Stimulated activated CD4-positive, alpha-beta T cell treated with anti-CD3 and anti-CD28 coated beads, Interleukin-12 subunit alpha, Interleukin-12 subunit beta, amount 100 ng/mL, for 24 hours (primary cell): ENCODE results near the gene CRTAC1.
"Not testable (repeated sequence)": the region's sequence is repeated elsewhere in the genome, so short reads cannot be mapped to it uniquely, and the experiment has no call there.

ENCODE experiments used
- DNase-seq, 2 experiments: peaks; one replicate each; pipeline ENCODE4 v3.0.0-alpha.2; 2020; ENCODE audit warnings: low read depth in 2 of 2

The CRTAC1 gene

DNA sequence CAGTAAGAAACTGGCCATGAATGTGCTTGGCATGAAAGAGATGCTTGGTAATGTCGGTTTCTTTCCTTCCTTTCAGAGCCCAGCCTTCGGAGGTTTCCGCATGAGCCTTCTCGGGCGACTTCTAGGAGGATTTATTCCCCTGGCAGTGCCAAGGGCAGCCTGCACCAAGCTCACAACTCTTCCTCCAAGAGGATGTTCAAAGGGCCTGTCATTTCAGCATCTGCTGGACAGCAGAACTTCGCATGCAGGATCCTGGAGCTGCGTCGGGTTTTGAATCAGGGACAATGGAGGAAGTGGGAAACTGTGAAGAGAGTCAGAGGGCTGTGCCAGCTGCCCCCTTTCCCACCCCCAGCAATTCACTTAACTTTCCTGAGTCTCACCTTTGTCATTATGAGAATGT, 159.4 kb downstream of the CRTAC1 start:
- DNase-seq = no peak

DNA sequence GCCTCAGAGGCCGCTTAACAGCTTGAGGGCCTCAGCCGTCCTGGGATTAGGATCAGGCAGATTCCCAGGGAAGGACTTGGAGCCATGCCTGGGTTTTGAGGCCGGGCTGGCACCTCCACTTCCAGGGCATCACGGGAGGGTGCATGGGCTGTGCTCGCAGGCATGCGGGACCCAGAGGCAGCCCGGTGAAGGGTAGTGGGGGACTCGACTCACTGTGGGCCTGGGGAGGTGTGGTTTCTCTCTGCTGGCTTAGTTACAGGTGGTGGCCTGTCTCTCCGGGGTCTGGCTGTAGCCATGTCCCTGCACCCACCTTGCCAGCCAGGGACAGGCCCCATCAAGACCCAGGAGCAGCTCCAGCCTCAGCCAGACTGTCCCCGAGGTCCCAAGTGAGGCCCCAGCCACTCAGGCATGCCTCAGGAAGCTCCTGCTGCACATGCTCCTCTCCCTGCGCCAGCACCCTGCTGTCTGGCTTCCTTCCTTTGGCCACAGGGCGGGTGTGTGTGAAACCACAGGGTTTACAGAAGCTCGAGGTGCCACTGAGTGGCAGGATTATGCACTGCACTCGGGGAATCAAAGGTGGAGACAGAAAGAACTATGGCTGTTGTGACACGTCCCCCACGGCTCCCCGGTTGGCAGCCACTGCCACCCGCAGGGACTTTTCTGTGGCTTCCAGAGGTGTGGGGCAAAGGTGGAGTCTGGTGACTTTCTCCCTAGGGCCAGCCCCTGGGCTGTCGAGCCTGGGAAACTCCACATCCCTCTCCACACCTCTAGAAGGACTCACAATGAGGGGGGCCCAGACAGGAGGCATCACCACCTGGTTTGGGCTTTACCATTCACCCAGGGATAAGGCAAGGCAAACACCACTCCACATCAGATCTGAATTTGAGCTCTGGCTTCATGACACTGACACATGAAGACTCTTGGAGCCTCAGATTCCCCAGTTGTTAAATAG, 161.1 kb downstream of the CRTAC1 start:
- peak; percentile 67 to 78 for DNase-seq

DNA sequence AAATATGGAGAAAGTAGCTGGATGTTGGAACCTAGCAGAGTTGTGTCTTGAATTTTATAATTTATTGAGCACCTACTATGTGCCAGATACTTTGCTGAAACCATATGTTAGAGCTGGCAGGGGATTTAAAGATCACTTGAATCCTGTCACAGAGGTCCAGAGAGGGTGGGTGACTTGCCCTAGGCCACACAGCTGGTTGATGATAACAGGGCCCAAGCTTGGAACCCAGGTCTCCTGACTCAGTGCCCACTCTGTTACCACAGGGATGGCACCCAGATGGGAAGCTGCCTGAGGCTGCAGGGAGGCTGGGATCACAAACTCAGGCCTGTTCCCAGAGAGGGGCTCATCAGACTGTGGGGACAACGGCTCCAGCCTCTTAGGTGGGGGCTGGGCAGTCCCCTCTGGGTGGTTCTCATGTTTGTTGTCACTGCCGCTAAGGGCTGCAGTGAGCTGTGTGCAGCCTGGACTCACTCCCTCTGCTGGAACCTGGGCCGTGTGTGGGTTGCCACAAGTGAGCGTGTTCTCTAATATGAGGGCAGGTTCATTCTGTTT, 162.2 kb downstream of the CRTAC1 start:
- DNase-seq = no peak

DNA sequence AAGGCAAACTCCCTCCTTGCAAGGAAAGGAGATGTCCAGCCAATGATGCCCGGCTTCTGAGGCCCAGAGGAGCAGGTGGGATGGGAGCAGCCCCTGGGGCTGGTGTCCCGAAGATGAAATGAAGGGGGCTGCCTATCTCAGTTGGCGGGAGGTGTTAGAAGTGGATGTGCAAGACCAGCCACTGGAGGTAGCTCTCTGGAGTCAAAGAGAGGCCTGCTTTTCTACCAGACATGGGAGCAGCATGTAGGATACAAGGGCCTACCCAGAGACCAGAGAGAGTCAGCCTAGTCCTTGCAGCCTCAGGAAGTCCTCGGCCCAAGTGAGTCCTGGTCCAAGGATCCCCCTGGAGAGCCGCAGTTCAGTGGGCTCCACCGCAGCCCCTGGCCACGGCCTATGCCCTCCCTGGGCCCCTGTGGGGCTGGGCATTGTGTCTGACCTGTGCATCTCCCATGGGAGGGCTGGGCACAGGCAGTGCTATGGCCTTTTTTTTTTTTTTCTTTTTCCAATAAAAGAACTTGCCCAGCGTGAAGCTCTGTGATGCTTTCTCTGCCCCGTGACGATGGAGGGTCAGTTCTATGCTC, 163.1 kb downstream of the CRTAC1 start:
- DNase-seq = no peak

DNA sequence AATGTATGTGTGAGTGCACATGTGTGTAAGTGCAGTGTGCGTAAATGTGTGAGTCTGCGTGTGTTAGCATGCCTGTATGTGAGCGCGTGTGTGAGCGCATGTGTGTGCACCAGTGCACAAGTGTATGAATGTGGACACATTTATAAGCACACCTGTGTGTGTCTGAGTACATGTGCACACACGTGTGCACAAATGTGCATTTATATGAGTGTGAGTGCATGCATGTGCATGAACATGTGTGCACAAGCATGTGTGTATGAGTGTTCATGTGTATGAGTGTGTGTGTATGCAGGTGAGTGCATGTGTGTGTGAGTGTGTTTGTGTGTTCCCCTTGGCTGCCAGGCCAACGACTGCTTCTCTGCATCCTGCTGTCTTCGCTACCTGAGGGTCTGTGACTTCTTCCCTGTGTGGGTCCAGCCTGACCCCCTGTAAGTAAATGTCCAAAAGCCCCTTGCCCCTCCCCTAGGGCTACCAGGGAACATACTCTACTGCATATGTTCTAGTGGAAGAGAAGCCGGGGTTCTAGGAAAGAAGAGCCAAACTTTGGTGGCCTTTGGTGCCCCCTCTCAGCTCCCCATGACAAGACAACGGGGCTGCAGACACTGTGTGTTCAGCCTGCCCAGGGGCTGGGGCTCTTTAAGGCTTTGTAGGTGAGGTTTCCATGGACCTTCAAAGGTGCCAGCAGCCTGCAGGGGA, 163.7 kb downstream of the CRTAC1 start:
- DNase-seq = no peak

DNA sequence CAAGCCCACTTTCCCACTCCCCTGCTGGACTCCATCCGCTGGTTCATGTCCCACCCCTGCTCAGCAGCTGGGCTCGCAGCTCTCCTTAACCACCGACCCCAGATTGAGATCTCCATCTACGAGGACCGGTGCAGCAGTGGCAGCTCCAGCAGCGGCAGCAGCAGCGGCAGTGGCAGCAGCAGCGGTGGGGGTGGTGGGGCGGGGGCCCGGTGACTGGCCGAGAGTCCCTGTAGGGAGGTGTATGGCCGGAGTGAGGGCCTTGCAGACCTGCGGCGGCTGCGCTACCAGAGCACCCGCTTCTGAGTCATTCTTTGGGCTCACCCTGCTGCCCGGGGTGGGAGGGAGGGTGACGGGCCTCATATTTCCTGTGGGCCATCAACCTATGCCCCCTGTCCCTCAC, 164.9 kb downstream of the CRTAC1 start:
- DNase-seq = no peak

DNA sequence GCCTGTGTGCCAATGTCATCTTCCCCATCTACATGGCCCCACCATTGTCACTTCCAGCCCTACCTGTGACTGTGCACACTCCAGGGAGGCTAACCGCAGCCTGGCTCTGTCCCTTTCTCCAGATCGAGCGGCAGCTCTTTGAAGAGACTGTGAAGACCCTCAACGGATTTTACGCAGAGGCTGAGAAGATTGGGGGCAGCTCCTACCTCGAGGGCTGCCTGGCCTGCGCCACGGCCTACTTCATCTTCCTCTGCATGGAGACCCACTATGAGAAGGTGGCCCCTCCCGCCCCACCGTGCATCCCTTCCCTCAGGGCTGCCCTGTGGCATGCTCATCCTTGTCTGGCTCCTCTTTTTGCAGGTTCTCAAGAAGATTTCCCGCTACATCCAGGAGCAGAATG, 166.6 kb downstream of the CRTAC1 start:
- DNase-seq = no peak

DNA sequence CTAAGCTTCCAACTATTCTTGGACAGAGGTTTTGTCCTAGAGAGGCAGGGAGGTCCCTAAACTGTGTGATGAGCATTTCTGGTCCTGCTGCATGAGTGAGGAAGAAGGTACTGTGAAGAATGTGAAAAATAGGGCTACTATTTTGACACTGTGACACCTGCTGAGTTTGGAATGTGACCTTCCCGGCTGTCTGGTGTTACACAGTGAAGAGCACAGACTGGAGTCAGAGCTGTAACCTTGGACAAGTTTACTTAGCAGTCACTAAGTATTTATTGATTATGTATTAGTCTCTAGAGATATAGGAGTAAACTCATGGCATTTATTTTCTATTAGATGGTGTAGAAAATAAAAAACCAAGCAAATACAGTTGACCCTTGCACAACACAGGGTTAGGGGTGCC, 168.5 kb downstream of the CRTAC1 start:
- DNase-seq = no peak

DNA sequence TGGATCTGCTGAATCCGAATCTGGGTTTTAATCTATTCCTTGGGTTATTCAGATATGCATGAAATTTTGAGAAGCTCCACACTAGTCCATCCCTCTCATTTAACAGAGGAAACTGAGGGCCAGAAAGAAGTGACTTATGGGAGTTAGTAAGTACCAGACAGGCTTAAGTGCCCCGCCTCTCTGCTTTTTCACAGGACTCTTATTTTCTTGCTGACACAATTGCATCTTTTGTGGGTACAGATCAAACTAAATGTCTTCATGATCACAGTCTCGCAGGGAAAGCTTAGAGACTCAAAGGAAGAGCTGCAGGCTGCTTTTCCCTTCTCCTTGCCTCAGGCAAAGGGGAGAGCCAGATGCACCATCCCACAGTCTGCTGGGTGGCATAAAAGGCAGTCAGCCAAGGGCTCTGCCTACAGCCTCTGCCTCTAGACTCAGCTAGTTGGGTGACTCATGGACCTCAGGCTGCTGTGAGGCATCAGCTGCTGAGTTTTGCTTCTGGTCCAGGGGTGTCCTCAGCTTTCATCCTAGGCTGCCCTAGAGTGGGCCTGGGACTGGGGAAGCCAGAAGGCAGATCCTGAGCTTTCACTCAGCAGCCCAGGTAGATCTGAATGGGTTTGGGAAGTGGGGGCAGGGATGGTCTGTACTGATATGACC, 169.2 kb downstream of the CRTAC1 start:
- DNase-seq = no peak

DNA sequence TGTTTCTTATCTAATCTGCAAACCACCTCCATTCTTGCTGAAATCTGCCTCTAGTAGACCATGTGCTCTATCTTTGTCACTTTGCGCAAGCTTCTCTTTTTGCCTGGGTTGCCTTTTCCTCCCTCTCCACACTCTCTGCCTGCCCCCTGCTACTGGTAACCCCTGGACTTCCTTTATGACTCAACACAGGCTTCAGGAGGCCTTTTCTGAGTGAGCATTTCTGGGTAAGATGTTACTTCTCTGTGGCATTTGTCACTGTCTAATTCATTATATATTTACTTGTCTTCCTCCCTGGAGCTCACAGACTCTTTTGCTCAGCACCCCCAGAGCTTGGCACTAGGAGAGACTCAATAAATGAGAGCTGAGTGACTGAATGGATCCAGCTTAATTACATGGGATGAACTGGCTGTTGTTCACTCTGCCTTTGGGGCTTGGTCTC, 172.4 kb downstream of the CRTAC1 start:
- no peak for DNase-seq

DNA sequence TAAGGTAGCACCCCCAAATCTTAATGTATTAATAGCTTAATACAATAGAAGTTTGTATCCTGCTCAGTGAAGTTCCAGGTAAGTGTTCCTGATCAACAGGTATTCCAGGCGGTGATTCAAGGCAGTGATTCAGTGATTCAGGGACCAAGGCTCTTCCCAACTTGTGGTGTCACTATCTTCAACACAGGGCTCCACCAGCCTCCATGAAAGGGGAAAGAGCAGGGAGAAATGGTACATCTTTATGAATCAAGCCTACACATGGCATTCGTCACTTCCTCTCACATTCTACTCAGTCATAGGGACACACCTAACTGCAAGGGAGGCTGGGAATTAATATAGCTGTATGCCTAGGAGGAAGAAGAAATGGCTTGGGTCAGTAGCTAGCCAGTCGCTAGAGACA, 175.7 kb downstream of the CRTAC1 start:
- no peak for DNase-seq

DNA sequence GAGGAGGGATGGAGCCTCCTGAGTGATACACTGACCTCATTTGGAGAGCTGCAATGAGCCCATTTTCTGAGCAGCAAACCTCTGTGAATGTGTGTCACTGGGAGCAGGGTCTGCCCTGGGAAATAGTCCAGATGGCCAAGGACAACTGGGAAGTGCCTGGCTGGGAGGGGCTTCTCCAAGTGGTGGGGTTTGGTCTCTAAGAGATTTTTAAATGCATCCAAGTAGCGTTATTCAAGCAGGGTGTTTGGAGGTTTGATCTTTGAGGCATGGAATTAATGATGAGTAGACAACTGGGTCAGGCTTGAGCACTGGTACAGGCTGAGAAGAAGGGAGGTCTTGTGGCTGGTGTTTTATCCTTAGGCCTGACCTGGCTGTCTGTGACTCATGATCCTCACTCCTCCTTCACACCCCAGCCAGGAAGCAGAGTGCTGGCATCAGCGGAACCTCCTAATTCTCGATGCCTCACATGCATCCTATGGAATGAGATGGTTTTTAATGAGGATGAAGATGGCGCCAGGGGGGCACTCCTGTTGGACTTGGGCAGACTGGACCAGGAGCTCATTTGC, 177.5 kb downstream of the CRTAC1 start:
- DNase-seq = no peak

DNA sequence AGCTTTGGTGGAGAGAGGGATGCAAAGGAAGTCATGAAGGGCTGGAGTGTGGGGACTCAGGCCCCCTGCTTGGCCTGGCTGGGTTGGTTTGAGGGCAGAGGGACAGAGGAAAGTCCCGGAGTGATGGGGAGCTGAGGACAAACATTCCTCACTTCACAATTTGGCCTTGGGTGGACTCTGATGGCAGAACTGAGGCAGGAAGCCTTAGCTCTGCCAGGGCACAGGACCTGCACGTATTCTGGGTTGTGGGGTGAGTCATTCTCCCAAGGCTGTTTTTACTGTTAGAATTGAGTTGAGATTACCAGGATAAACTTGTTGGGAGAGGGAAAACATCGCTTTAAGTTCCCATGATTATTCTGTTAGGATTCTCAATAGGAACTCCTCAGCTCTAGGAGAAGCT, 178.1 kb downstream of the CRTAC1 start:
- DNase-seq = no peak

DNA sequence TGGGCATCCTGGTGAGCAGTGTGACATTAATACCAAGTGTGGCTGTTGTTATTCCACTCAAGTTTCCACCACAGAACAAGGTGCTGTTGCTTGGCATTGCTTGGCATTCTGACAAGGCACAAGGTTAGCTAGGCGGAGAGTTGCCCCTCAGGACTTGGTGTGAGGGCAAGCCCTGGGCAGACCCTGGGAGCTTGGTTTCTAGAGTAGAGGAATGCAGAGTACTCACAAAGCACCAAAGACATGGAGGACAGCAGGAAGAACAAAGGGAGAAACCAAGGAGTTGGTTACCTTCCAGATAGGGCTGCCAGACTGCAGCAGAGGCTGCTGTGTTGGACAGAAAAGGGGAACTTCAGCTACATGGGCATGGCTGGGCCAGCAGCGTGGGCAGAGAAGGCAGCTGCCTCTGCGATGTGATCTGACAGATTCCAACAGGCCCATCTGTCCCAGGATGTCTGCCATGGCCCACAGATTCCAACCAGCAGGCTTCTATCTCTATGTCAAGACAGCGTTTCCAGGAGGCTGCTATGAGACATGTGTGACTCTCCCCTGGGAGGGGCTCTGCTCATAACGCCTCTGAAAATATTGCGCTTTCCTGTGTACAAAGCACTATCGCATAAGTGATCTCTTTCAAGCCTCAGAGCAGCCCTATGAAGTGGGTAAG, 178.9 kb downstream of the CRTAC1 start:
- no peak for DNase-seq

DNA sequence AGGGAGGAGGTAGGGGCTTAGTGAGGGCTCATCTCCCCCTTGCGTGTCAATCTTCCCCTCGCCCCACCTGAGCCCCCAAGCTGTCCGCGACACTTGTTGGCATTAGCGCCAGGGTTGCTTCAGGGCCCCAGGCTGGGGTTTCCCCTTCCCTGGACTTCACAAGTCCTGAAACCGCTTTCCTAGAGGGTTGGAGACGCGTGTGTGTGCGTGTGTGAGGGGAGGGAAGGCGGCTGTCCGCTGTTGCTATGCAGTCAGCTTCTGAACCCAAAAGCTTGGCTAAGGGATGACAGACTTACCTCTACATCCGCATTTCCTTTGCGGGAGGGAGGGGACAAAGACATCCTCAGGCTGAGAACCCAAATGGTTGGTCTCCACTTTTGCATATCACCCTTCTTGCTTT, 180.0 kb downstream of the CRTAC1 start:
- no peak for DNase-seq

DNA sequence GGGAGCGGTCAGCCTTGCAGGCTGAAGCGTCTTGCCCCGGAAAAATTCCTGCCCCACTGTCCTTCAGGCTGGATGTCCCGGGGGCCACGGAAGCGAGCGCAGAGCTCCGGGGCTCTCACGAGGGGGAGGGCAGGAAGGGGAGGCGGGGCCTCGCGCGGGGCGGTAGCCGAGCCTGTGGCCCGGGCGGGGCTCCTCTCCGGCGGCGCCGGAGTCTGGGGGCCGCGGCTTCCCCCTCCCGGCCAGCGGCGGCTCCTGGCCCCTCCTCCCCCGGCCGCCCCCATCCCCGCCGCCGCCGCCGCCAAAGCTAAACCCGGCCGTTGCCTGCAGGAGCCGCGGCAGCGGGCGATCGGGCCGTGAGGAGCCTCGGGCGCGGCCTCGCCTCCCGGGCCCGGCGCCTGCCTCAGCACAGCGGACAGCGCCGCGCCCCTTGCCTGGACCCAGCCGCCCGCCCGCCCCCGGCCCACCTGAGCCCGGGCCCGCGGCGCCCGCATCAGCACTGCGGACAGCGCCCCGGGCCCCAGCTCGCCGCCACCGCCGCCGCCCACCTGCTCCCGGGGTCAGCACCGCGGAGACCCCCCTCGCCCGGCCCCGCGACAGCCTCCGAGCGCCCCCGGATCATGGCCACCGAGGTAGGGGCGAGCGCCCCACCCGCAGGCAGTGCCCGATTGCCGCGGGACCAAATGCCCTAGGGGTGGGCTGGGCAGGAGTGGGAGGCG, 180.6 kb downstream of the CRTAC1 start, which contains the start of gene GOLGA7B:
Gene GOLGA7B (plus strand): TSS at position 157 of the 716 bp plus-strand sequence. CDS start 461 bp downstream, at position 618.
- peak; percentile 32 to 50 for DNase-seq

DNA sequence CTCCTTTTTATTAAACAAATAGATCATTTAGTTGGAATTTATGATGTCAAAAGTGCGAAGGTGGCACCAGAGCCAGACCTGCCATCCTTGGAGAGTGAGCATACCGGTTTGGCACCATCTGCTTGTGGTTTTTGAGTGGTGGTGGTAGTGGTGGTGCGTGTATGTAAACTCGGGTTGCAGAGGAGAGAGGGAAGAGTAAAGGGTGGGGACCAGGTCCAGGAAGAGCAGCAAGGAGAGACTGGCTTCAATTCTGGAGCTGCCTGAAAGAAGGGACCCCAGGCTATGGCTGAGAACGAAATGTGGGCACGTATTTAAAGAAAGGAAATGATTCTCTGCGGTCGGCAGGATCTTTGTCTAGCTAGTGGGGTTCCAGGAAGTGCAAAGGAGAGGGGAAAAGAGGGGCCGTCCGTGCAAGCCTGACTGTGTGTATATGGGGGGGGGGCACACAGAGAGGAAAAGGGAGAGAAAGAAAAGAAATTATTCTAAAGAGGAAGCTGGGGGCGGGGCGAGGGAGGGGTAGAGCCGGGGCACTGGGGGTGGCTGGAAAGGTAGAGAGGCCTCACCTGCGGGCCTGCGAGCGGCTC, 181.2 kb downstream of the CRTAC1 start:
- DNase-seq = peak in 1 of 2 experiments; percentile 32

DNA sequence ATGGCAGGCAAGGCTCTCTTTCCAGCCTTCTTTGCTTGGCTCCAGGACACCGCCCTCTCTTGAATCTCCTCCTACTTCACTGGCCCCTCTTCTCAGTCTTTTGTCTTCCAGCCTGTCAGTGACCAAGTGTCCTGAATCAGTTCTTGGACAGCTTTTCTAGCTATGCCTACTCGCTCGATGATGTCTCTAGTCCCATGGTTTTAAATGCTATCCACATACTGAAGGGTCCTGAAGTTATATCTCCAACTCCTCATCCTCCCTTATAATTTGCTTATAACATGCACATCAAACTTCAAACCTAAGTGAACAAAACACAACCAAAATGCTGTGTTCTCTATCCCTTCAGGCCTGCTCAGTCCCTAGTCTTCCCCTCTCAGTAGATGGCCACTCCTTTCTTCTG, 185.7 kb downstream of the CRTAC1 start:
- no peak for DNase-seq

DNA sequence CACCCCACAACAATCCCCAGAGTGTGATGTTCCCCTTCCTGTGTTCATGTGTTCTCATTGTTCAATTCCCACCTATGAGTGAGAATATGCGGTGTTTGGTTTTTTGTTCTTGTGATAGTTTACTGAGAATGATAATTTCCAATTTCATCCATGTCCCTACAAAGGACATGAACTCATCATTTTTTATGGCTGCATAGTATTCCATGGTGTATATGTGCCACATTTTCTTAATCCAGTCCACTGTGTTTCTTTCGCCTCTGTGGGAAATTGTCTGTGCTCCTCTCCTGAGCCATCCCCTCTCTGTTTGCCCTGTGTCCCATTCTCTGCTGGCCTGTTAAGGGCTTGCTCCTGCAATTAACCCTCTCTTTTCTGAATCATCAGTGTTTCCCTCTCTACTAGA, 186.4 kb downstream of the CRTAC1 start:
- DNase-seq = not testable (repeated sequence)

DNA sequence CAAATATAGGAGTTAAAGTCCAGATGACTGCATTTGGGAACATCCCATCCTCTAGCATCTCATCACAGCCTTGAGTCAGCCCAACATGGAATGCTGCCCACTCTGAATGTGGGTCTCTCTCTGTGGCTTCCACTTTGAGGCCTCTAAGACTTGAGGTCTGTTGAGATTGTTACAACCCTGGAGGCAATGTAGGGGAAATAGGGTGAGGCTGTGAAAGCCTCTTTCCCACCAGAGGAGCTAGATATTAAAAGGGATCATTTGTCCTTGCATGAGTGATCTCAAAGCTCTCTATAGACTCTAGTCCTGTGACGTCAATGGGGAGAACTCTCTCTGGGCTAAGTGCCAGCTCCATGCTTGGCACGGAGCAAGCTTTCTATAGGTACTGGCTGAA, 187.1 kb downstream of the CRTAC1 start:
- no peak for DNase-seq
